ENCODE data around the gene GMPR. TPM values are rescaled to one million over a fixed set of nuclear protein-coding genes. Genes with fewer than 3 reads are reported as not detected.

GMPR gene
- total and polyA plus RNA-seq, 10 donors = 5.4 to 37.4 (median 13.8) TPM

- no peak for DNase-seq
Observed at GRCh38 chr6:16338577-16339264, 100.3 kb downstream of the GMPR start.

DNA sequence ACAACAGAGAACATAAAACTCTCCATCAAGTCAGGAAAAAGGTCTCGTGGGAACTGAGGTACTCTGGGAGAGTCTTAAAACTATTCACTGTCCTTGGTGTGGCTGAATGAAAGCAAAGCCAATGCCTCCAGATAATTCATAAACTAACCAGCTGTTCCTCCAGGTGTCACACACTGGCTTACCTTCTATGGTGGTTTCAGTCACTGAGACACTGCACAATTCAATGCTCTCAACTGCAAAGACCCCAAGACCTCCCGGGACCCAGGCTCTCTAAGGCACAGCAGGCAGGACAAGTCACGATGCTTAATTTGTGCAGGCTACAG lies 100.8 kb downstream of the GMPR start:
- no peak for TF ChIP-seq POLR2AphosphoS5 (IDR thresholded peaks at IDR 0.05)
- TF ChIP-seq POLR2A (IDR thresholded peaks at IDR 0.05) = no peak
- no peak for TF ChIP-seq CTCF (IDR thresholded peaks at IDR 0.05 in 8 of 11, conservative IDR thresholded peaks at IDR 0.05 in 3 of 11)
- peak overlapping the region in 1 of 8 donors; percentile 11 for H3K27ac ChIP-seq
- H3K27me3 ChIP-seq (replicated peaks in 1 of 7) = no peaks in the 10 kb centered on the region
- intact Hi-C loops (cut with DNase I; ENCODE audit: low total_unique reads) = no loop called here
- DNase-seq = no peak
- H3K4me3 ChIP-seq = no peak overlapping the region
- 83 to 89% (median 85%) methylated on average over 3 of the region's 3 CpGs for WGBS, 5 donors
- H3K9me3 ChIP-seq = no peaks in the 10 kb centered on the region
- H3K36me3 ChIP-seq = no peaks in the 10 kb centered on the region
- peaks cover 0 to 58% (median 22%) of the 10 kb centered on the region in 6 donors for H3K4me1 ChIP-seq

More at GRCh38 chr6:16338577-16339264, 100.3 kb downstream of the GMPR start:
- Histone ChIP-seq H3K27ac (peak overlapping the region in 1 of 8 donors; percentile 11), H3K27me3 (replicated peaks in 1 of 7) (no peaks in the 10 kb centered on the region), H3K4me1 (peaks cover 0 to 60% (median 22%) of the 10 kb centered on the region in 6 donors), H3K9me3 (no peaks in the 10 kb centered on the region), H3K36me3 (no peaks in the 10 kb centered on the region), H3K4me3 (no peak overlapping the region)
- 62 to 82% (median 76%) methylated on average over 10 of the region's 10 CpGs for WGBS, 5 donors
- intact Hi-C loops (cut with DNase I; ENCODE audit: low total_unique reads) = no loop called here
- no peak for TF ChIP-seq POLR2A (IDR thresholded peaks at IDR 0.05)
- peak in 2 of 11 experiments; percentile 10 to 22 for TF ChIP-seq CTCF (IDR thresholded peaks at IDR 0.05 in 8 of 11, conservative IDR thresholded peaks at IDR 0.05 in 3 of 11)

GRCh38 chr6:16343593-16343992 lies 105.2 kb downstream of the GMPR start:
- Histone ChIP-seq H3K4me3 (no peak overlapping the region), H3K9me3 (no peaks in the 10 kb centered on the region), H3K4me1 (peaks cover 0 to 27% (median 10%) of the 10 kb centered on the region in 6 donors), H3K27ac (no peak overlapping the region), H3K36me3 (no peaks in the 10 kb centered on the region), H3K27me3 (replicated peaks in 1 of 7) (no peaks in the 10 kb centered on the region)
- TF ChIP-seq POLR2AphosphoS5 (IDR thresholded peaks at IDR 0.05) = no peak
- no peak for TF ChIP-seq CTCF (IDR thresholded peaks at IDR 0.05 in 8 of 11, conservative IDR thresholded peaks at IDR 0.05 in 3 of 11)
- no peak for TF ChIP-seq POLR2A (IDR thresholded peaks at IDR 0.05)
- no peak for DNase-seq
- intact Hi-C loops (cut with DNase I; ENCODE audit: low total_unique reads) = no loop called here
- WGBS, 5 donors = 94 to 99% (median 98%) methylated on average over 8 of the region's 8 CpGs

DNA sequence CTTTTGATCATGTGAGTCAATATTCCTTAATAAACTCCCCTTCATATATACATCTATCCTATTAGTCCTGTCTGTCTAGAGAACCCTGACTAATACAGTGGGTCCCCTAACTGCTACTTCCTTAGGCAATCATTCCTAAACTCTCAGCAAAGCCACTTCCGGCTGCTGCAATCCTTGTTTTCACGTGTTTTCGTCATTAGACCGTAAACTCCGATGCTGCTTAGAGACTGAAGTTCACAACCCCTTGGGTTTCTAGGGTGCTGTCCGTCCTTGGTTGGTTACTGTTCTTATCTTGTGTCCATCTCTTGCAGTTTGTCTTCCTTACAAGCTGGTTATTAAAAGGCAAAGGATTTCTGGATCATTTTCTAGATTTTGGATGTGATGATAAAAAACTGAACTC lies 106.4 kb downstream of the GMPR start:
- TF ChIP-seq POLR2A (IDR thresholded peaks at IDR 0.05) (no peak), CTCF (IDR thresholded peaks at IDR 0.05 in 8 of 11, conservative IDR thresholded peaks at IDR 0.05 in 3 of 11) (no peak), POLR2AphosphoS5 (IDR thresholded peaks at IDR 0.05) (no peak)
- Histone ChIP-seq H3K27ac (no peak overlapping the region), H3K9me3 (no peaks in the 10 kb centered on the region), H3K36me3 (no peaks in the 10 kb centered on the region), H3K4me1 (peaks cover 0 to 21% (median 3%) of the 10 kb centered on the region in 6 donors), H3K4me3 (no peak overlapping the region), H3K27me3 (replicated peaks in 1 of 7) (no peaks in the 10 kb centered on the region)
- DNase-seq = no peak
- intact Hi-C loops (cut with DNase I; ENCODE audit: low total_unique reads) = no loop called here
- WGBS, 5 donors = 75 to 92% (median 83%) methylated on average over 6 of the region's 6 CpGs

Small RNA genes lying within 50 kb of the gene (small RNA-seq; reads per million reads assigned to genes)
- gene RF00019 = 0 reads per million in 4 donors
- gene RNU6-1114P = 0 reads per million in 4 donors

Other genes starting within 250 kb of the GMPR start
- gene MYLIP, start 109.5 kb upstream of the GMPR start, total RNA-seq = 10 to 100 TPM; 33.3 to 66.8 (median 50.9) TPM
- gene MYLIP, start 109.5 kb upstream of the GMPR start, polyA plus RNA-seq = 10 to 100 TPM; 12.5 to 21.2 (median 15.5) TPM